NCI-H1105 (cell line): ENCODE data around the gene B3GAT2.

Source experiments
- DNase-seq: peaks from one replicate; lab custom pipeline; 2025; lab: John Stamatoyannopoulos, UW

The B3GAT2 gene

DNA sequence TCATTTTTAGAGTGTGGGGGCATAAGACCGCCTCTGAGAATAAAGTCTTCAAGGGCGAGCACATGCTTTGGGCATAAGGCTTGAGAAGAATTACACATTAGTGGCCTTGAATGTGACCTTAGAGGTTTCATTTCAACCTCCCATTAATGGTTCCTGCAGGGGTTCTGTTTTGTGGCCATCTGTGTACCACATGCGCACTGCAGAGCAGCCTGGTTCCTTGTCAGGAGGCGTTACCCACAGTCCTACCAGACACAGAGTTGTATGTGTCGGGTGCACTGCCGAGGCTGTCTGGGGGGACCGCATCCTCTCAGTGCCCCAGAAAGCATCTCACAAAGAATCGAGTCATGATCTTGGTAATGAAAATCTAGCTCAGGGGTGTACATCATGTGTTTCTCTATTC lies 115.7 kb downstream of the B3GAT2 start:
- DNase-seq = no peak

- DNase-seq = no peak
Measured at GRCh38 chr6:70839286-70840266, 117.3 kb downstream of the B3GAT2 start.

GRCh38 chr6:70838907-70839285 lies 118.0 kb downstream of the B3GAT2 start:
- no peak for DNase-seq

- no peak for DNase-seq
Measured at GRCh38 chr6:70834520-70834919, 122.3 kb downstream of the B3GAT2 start.

GRCh38 chr6:70831427-70831826 lies 125.4 kb downstream of the B3GAT2 start:
- DNase-seq = no peak

DNA sequence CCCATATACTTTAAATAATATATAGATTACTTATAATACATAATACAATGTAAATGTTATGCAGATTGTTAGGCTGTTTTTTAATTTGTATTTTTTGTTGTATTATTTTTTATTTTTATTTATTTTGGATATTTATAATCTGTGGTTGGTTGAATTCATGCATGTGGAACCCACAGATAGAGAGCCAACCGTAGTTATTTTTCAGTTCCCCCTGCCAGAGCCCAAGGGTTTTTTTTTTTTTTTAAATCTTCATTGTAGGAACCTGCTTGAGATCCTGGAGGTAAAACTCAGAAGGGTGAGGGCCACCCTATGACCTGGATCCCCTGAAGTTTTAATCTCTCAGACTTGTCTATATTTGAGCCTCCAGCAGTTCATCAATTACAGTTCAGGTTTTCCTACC lies 133.2 kb downstream of the B3GAT2 start:
- no peak for DNase-seq

DNA sequence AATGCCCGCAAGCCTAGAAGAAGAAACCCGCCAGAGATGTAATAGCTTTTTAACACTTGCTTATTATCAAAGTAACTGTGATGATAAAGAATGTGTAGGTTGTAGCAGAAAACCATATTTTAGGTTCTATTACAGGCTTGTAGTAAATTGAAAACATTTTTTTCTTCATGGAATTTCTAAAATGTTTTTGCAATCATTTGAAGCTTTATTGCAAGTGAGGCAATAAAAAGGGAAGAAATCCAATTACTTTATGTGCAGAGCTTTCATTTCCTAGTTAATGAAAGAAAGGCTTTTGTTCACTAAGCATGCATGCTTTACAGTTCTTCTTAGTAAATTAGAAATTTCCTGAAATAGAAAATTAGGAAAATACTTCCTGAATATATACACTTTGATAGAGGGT lies 135.1 kb downstream of the B3GAT2 start:
- no peak for DNase-seq

- DNase-seq = no peak
Measured at GRCh38 chr6:70820778-70821177, 136.1 kb downstream of the B3GAT2 start.

- DNase-seq = no peak
Measured at GRCh38 chr6:70819646-70820045, 137.2 kb downstream of the B3GAT2 start.

- DNase-seq = no peak
Measured at GRCh38 chr6:70813885-70814284, 143.0 kb downstream of the B3GAT2 start.

- no peak for DNase-seq
Measured at GRCh38 chr6:70811788-70812187, 145.1 kb downstream of the B3GAT2 start.
